HL-60/S4 treated with phorbol 12-myristate 13-acetate at 8.2 ng/mL for 4 days and 3 days (cell line): ENCODE results near the gene MYO18A.
"Not testable (repeated sequence)": the region's sequence is repeated elsewhere in the genome, so short reads cannot be mapped to it uniquely, and the experiment has no call there.

Experiments used
- in situ Hi-C: fragments of 300-500 bp; cut with MboI; formaldehyde crosslinking; loops from 2 replicates; pipeline ENCODE4 v1.15.0; 2022; ENCODE audit warnings: low sequenced_read_pairs

The MYO18A gene, protein sequence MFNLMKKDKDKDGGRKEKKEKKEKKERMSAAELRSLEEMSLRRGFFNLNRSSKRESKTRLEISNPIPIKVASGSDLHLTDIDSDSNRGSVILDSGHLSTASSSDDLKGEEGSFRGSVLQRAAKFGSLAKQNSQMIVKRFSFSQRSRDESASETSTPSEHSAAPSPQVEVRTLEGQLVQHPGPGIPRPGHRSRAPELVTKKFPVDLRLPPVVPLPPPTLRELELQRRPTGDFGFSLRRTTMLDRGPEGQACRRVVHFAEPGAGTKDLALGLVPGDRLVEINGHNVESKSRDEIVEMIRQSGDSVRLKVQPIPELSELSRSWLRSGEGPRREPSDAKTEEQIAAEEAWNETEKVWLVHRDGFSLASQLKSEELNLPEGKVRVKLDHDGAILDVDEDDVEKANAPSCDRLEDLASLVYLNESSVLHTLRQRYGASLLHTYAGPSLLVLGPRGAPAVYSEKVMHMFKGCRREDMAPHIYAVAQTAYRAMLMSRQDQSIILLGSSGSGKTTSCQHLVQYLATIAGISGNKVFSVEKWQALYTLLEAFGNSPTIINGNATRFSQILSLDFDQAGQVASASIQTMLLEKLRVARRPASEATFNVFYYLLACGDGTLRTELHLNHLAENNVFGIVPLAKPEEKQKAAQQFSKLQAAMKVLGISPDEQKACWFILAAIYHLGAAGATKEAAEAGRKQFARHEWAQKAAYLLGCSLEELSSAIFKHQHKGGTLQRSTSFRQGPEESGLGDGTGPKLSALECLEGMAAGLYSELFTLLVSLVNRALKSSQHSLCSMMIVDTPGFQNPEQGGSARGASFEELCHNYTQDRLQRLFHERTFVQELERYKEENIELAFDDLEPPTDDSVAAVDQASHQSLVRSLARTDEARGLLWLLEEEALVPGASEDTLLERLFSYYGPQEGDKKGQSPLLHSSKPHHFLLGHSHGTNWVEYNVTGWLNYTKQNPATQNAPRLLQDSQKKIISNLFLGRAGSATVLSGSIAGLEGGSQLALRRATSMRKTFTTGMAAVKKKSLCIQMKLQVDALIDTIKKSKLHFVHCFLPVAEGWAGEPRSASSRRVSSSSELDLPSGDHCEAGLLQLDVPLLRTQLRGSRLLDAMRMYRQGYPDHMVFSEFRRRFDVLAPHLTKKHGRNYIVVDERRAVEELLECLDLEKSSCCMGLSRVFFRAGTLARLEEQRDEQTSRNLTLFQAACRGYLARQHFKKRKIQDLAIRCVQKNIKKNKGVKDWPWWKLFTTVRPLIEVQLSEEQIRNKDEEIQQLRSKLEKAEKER (N-terminal part only)

GRCh38 chr17:29180034-29180787 is at the start of gene MYO18A:
MYO18A (minus strand) TSS chr17:29180398; CDS start chr17:29166940, 13,458 bp downstream.
- in situ Hi-C loops = no loop called here

DNA sequence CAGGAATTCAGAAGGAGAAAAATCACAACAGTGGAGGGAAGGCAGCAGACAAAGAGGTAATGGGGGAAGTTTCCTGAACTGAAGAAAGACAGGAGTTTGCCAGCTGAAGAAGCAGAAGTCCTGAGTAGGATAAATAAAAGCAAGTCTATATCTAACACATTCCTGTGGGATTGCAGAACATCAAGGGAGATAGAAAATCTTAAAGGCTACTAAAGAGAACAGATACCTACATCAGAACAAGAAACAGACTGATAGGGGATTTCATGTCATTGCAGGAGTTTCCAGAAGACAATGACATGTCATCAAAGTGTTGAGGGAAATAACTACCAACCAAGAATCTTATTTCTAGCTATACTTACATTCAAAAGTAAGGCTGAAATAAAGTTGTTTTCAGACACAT is 45.2 kb upstream of the MYO18A start:
- in situ Hi-C loops = no loop called here

DNA sequence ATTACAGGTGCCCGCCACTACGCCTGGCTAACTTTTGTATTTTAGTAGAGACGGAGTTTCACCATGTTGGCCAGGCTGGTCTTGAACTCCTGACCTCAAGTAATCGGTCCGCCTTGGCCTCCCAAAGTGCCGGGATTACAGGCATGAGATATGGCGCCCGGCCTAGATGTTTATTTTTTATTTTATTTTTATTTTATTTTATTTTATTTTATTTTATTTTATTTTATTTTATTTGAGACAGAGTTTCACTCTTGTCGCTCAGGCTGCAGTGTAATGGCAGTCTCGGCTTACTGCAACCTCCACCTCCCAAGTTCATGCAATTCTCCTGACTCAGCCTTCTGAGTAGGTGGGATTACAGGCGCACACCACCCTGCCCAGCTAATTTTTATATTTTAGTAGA is 41.1 kb upstream of the MYO18A start:
- in situ Hi-C loops = not testable (repeated sequence)

- in situ Hi-C loops = no loop called here
Observed at GRCh38 chr17:29219378-29220047, 39.3 kb upstream of the MYO18A start.

DNA sequence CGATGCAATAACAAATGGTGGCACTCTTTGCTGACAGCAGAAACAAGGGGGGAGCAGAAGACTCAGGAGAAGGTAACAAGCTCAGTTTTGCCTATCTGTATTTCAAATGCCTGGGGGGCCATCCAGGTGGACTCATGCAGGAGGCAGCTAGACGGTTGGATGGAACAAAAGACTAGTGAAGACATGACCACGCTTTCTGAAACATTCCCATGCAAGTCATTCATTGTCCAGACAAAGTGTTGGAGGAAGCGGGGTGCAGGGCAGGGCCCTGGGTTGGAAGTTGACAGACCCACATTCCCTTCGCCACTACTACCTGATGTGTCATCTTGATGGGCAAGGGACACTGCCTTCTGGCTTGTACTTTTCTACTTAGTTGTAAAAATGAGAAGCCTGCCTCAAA is 36.7 kb upstream of the MYO18A start:
- in situ Hi-C loops = no loop called here

GRCh38 chr17:29216181-29216580 is 36.0 kb upstream of the MYO18A start:
- in situ Hi-C loops = no loop called here

GRCh38 chr17:29215717-29216116 is 35.5 kb upstream of the MYO18A start:
- in situ Hi-C loops = no loop called here

GRCh38 chr17:29215174-29215573 is 35.0 kb upstream of the MYO18A start:
- in situ Hi-C loops = no loop called here

- in situ Hi-C loops = no loop called here
Observed at GRCh38 chr17:29214215-29215146, 34.3 kb upstream of the MYO18A start.

DNA sequence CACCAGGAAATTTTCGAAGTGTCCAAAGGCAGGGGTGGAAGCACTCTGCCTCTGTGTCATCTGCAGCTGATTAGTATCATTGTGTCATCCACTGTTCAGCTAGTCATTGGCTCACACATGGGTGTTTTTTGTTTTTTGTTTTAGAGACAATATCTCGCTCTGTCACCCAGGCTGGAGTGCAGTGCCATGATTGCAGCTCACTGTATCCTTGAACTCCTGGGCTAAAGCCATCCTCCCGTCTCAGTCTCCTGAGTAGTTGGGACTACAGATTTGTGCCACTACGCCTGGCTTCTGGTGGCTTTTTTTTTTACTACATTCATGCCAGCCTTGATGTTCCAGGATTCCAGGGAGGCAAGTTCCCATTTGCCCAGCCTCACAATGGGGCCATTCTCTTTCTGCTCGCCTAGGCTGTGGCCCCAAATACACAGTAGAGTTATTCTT is 32.5 kb upstream of the MYO18A start:
- in situ Hi-C loops = no loop called here

GRCh38 chr17:29212094-29212631 is 32.0 kb upstream of the MYO18A start:
- in situ Hi-C loops = no loop called here

- in situ Hi-C loops = no loop called here
Observed at GRCh38 chr17:29210879-29211278, 30.7 kb upstream of the MYO18A start.

DNA sequence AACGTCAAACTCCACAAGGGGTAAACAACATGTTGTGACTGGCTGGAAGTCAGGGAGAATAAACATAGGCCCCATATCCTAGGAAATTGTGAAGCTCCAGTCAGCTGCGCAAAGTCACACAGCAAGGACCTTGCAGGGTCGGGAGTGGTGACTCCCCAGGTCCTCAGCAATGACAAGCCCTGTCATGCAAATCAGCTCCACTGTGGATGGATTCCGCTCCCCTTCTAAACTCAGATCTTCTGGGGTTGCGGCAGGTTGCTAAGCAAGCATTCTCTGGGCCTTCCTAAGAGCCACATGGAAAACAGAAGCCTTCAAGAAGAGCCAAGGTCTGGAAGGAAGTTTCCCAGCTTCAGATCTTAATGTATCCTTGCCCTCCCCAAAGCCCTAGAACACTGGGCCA is 28.9 kb upstream of the MYO18A start:
- in situ Hi-C loops = no loop called here

DNA sequence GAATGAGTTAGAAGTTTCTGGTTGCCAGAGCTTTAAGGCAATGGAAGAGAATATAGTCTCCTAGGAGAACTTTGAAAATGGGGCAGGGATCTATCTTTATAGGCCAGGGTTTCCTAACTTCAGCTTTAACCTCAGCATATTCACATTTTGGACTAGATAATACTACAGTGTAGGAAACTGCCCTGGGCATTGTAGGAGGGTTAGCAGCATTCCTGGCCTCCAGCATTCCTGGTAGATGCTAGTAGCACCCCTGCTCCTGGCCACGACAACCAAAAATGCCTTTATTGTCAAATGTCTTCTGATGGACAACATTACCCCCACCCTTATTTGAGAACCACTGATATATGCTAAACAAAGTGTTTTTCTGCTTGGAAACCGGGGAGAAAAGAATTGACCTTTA is 27.8 kb upstream of the MYO18A start:
- in situ Hi-C loops = no loop called here

GRCh38 chr17:29205047-29205446 is 24.8 kb upstream of the MYO18A start:
- in situ Hi-C loops = no loop called here

- in situ Hi-C loops = not testable (repeated sequence)
Observed at GRCh38 chr17:29204068-29204804, 24.0 kb upstream of the MYO18A start.

- in situ Hi-C loops = no loop called here
Observed at GRCh38 chr17:29197516-29198272, 17.5 kb upstream of the MYO18A start.
